Endothelial cell (in vitro differentiated cells): ENCODE measurements around the gene AP4E1. TPM values are rescaled to one million over a fixed set of nuclear protein-coding genes. Genes with fewer than 3 reads are reported as not detected.
"Not testable (repeated sequence)": the region's sequence is repeated elsewhere in the genome, so short reads cannot be mapped to it uniquely, and the experiment has no call there.

Source experiments
- DNase-seq: peaks from one replicate; pipeline ENCODE4 v3.0.0; 2021; ENCODE audit warnings: low spot score
- H3K27ac Mint-ChIP-seq: one replicate; pipeline ENCODE4 v1.8.0; 2021; ENCODE audit warnings: mixed read lengths, inconsistent platforms; ENCODE audit not compliant: unreplicated experiment
- H3K27me3 Mint-ChIP-seq: one replicate; pipeline ENCODE4 v1.8.0; 2021; ENCODE audit warnings: mild to moderate bottlenecking, moderate library complexity, mixed read lengths, inconsistent platforms; ENCODE audit not compliant: unreplicated experiment
- H3K36me3 Mint-ChIP-seq: one replicate; pipeline ENCODE4 v1.8.0; 2021; ENCODE audit warnings: mild to moderate bottlenecking, low read depth, mixed read lengths, inconsistent platforms; ENCODE audit not compliant: unreplicated experiment
- H3K4me1 Mint-ChIP-seq: one replicate; pipeline ENCODE4 v1.8.0; 2021; ENCODE audit warnings: mild to moderate bottlenecking, mixed read lengths, inconsistent platforms; ENCODE audit not compliant: unreplicated experiment
- H3K4me3 Mint-ChIP-seq: one replicate; pipeline ENCODE4 v1.8.0; 2021; ENCODE audit warnings: mild to moderate bottlenecking, mixed read lengths, inconsistent platforms; ENCODE audit not compliant: unreplicated experiment
- H3K9me3 Mint-ChIP-seq: one replicate; pipeline ENCODE4 v1.8.0; 2021; ENCODE audit warnings: mixed read lengths, inconsistent platforms; ENCODE audit not compliant: unreplicated experiment
- CTCF ChIP-seq: fragments of 200-600 bp; sonication (generic); IDR thresholded peaks from one replicate; pipeline ENCODE4 v1.5.0; 2021; ENCODE audit warnings: antibody characterized with exemption; ENCODE audit not compliant: unreplicated experiment
- total RNA-seq: library from RNA; stranded (reverse); fragmentation: NEBNext Ultra II Directional; extraction: Animal tissue kit (Norgen Biotek cat#: 25700); gene quantifications from one replicate; pipeline ENCODE4 v1.2.1, GENCODE V29; 2021; ENCODE audit not compliant: unreplicated experiment

AP4E1 gene
- total RNA-seq, 1 donor from 2014 or later = 7.4 TPM

- no peak for DNase-seq
- H3K36me3 Mint-ChIP-seq = no peaks in the 10 kb centered on the region
- no peaks in the 10 kb centered on the region for H3K27me3 Mint-ChIP-seq
- TF ChIP-seq CTCF = no peak
- H3K4me1 Mint-ChIP-seq = no peaks in the 10 kb centered on the region
- no peaks in the 10 kb centered on the region for H3K9me3 Mint-ChIP-seq
- no peak overlapping the region for H3K4me3 Mint-ChIP-seq
- H3K27ac Mint-ChIP-seq = no peak overlapping the region
Measured at GRCh38 chr15:50943638-50944037, 35.2 kb downstream of the AP4E1 start.

GRCh38 chr15:50944672-50945071, 36.2 kb downstream of the AP4E1 start:
- Mint-ChIP-seq H3K27ac (no peak overlapping the region), H3K9me3 (no peaks in the 10 kb centered on the region), H3K27me3 (no peaks in the 10 kb centered on the region), H3K4me1 (no peaks in the 10 kb centered on the region), H3K36me3 (no peaks in the 10 kb centered on the region), H3K4me3 (no peak overlapping the region)
- no peak for TF ChIP-seq CTCF
- no peak for DNase-seq

- Mint-ChIP-seq H3K4me3 (no peak overlapping the region), H3K4me1 (no peaks in the 10 kb centered on the region), H3K27ac (no peak overlapping the region), H3K9me3 (no peaks in the 10 kb centered on the region), H3K36me3 (peaks cover 2% of the 10 kb centered on the region), H3K27me3 (no peaks in the 10 kb centered on the region)
- no peak for TF ChIP-seq CTCF
- no peak for DNase-seq
Measured at GRCh38 chr15:50945725-50946124, 37.2 kb downstream of the AP4E1 start.

DNA sequence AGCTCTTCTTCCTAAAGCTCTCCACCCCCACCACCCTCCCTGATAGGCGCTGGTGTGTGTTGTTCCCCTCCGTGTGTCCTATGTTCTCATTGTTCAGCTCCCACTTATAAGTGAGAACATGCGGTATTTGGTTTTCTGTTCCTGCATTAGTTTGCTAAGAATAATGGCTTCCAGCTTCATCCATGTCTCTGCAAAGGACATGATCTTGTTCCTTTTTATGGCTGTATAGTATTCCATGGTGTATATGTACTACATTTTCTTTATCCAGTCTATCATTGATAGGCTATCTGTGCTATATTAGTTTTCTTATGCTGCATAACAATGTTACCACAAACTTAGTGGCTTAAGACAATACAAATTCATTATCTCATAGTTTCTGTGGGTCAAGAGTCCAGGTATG, 42.3 kb downstream of the AP4E1 start:
- not testable (repeated sequence) for H3K4me1 Mint-ChIP-seq, H3K4me3 Mint-ChIP-seq, H3K9me3 Mint-ChIP-seq, DNase-seq, H3K27me3 Mint-ChIP-seq, H3K27ac Mint-ChIP-seq
- peaks cover 28% of the 10 kb centered on the region for H3K36me3 Mint-ChIP-seq

DNA sequence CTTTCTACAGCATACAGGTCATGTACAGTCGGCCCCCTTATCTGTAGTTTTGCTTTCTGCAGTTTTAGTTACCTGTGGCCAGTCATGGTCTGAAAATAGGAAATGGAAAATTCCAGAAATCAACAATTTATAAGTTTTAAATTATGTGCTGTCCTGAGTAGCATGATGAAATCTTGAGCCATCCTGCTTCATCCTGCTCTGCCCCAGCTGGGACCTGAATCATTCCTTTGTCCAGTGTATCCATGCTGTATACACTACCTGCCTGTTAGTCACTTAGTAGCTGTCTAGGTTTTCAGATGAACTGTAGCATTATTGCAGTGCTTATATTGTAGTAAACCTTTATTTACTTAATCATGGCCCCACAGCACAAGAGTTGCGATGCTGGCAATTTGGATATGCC, 44.8 kb downstream of the AP4E1 start:
- Mint-ChIP-seq H3K4me1 (no peaks in the 10 kb centered on the region), H3K9me3 (no peaks in the 10 kb centered on the region), H3K27me3 (peaks cover 1% of the 10 kb centered on the region), H3K4me3 (no peak overlapping the region), H3K36me3 (peaks cover 44% of the 10 kb centered on the region), H3K27ac (no peak overlapping the region)
- TF ChIP-seq CTCF = no peak
- no peak for DNase-seq

DNA sequence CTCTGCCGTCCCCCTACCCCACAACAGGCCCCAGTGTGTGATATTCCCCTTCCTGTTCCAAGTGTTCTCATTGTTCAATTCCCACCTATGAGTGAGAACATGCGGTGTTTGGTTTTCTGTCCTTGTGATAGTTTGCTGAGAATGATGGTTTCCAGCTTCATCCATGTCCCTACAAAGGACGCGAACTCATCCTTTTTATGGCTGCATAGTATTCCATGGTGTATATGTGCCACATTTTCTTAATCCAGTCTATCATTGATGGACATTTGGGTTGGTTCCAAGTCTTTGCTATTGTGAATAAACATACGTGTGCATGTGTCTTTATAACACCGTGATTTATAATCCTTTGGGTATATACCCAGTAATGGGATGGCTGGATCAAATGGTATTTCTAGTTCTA, 46.4 kb downstream of the AP4E1 start:
- H3K4me1 Mint-ChIP-seq, H3K27me3 Mint-ChIP-seq, DNase-seq, H3K9me3 Mint-ChIP-seq, H3K27ac Mint-ChIP-seq: not testable (repeated sequence)
- Mint-ChIP-seq H3K4me3 (peak overlapping the region; percentile 49), H3K36me3 (peaks cover 59% of the 10 kb centered on the region)
